ENCODE measurements around the gene GOLGA8T. TPM values are rescaled to one million over a fixed set of nuclear protein-coding genes. Genes with fewer than 3 reads are reported as not detected.

The GOLGA8T gene, protein sequence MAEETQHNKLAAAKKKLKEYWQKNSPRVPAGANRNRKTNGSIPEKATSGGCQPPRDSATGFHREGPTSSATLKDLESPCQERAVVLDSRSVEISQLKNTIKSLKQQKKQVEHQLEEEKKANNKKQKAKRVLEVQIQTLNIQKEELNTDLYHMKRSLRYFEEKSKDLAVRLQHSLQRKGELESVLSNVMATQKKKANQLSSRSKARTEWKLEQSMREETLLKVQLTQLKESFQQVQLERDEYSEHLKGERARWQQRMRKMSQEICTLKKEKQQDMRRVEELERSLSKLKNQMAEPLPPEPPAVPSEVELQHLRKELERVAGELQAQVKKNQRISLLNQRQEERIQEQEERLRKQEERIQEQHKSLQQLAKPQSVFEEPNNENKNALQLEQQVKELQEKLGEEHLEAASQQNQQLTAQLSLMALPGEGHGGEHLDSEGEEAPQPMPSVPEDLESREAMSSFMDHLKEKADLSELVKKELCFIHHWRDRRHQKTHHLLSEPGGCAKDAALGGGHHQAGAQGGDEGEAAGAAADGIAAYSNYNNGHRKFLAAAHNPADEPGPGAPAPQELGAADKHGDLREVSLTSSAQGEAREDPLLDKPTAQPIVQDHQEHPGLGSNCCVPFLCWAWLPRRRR
- 1.1 to 1.9 TPM (median 1.6 TPM) in 5 replicates for total RNA-seq (2022; extraction: Qiagen RNA extraction)

DNA sequence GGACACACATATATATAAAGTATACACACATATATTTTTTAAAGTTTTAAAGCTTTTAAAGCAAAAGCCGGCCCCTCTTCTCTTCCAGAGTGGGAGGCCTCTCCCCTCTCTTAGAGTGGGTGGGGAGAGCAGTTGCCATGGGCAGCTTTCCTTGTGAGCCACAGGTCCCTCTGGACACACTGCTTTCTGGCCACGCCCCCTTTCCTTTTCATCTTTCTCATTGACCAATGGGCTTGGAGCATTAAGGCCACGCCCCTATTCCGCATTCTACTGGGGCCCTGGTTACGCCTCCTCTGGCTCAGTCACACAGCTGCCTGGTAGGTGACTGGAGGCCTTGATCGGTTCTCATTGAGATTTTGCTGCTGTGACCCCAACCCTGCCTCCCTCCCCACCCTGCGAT, at the start of gene GOLGA8T:
TSS of gene GOLGA8T (plus strand) at position 301 of the 400 bp plus-strand sequence. CDS start at position 399, 98 bp downstream.

Other genes with a start within 250 kb of the GOLGA8T start
- not detected in 5 replicates for gene GOLGA8J, start 52.1 kb upstream of the GOLGA8T start, total RNA-seq (2022; extraction: Qiagen RNA extraction)